ENCODE measurements around the gene ATP13A3. TPM values are rescaled to one million over a fixed set of nuclear protein-coding genes. Genes with fewer than 3 reads are reported as not detected.

ATP13A3 gene
- total RNA-seq, 1 donor from 2014 or later: 135 TPM

- no peak overlapping the region for H3K4me3 Mint-ChIP-seq (ENCODE audit: low read depth)
- peaks cover 7% of the 10 kb centered on the region for H3K27me3 Mint-ChIP-seq
- DNase-seq (ENCODE audit: low spot score, unreplicated experiment): no peak
- H3K4me1 Mint-ChIP-seq (ENCODE audit: low read depth): peaks cover 6% of the 10 kb centered on the region
- H3K36me3 Mint-ChIP-seq (ENCODE audit: insufficient read depth): peaks cover 7% of the 10 kb centered on the region
- peaks cover 13% of the 10 kb centered on the region for H3K9me3 Mint-ChIP-seq (ENCODE audit: low read depth)
- TF ChIP-seq, protein P1, sequence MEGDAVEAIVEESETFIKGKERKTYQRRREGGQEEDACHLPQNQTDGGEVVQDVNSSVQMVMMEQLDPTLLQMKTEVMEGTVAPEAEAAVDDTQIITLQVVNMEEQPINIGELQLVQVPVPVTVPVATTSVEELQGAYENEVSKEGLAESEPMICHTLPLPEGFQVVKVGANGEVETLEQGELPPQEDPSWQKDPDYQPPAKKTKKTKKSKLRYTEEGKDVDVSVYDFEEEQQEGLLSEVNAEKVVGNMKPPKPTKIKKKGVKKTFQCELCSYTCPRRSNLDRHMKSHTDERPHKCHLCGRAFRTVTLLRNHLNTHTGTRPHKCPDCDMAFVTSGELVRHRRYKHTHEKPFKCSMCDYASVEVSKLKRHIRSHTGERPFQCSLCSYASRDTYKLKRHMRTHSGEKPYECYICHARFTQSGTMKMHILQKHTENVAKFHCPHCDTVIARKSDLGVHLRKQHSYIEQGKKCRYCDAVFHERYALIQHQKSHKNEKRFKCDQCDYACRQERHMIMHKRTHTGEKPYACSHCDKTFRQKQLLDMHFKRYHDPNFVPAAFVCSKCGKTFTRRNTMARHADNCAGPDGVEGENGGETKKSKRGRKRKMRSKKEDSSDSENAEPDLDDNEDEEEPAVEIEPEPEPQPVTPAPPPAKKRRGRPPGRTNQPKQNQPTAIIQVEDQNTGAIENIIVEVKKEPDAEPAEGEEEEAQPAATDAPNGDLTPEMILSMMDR (IDR thresholded peaks at IDR 0.05; ENCODE audit: unreplicated experiment): no peak
- H3K27ac Mint-ChIP-seq: peak overlapping the region; percentile 66
Measured at GRCh38 chr3:194395212-194395611, 91.6 kb downstream of the ATP13A3 start.

DNA sequence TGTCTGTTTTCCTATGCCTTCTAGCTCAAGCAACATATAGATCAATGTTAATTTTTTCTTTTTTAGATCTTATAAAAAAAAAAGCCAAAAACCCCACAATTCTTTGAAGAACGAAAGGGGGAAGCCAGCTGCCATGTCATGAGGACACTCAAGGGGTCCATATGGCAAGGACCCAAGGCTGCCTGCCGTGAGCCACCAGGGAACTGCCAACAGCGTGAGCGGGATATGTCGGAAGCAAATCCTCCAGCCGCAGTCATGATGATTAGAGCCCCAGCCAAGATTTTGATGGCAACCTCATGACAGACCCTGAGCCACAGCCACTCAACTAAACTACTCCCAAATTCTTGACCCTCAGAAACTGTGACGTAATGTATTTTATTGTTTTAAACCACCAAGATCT, 94.2 kb downstream of the ATP13A3 start:
- Mint-ChIP-seq H3K9me3 (ENCODE audit: low read depth) (peaks cover 18% of the 10 kb centered on the region), H3K27ac (no peak overlapping the region), H3K36me3 (ENCODE audit: insufficient read depth) (peaks cover 6% of the 10 kb centered on the region), H3K4me3 (ENCODE audit: low read depth) (no peak overlapping the region), H3K4me1 (ENCODE audit: low read depth) (peaks cover 6% of the 10 kb centered on the region), H3K27me3 (peaks cover 7% of the 10 kb centered on the region)
- no peak for DNase-seq (ENCODE audit: low spot score, unreplicated experiment)
- TF ChIP-seq, protein P1 (IDR thresholded peaks at IDR 0.05; ENCODE audit: unreplicated experiment): no peak

- DNase-seq (ENCODE audit: low spot score, unreplicated experiment): no peak
- Mint-ChIP-seq H3K27ac (no peak overlapping the region), H3K9me3 (ENCODE audit: low read depth) (peaks cover 18% of the 10 kb centered on the region), H3K36me3 (ENCODE audit: insufficient read depth) (peaks cover 6% of the 10 kb centered on the region), H3K27me3 (peaks cover 16% of the 10 kb centered on the region), H3K4me1 (ENCODE audit: low read depth) (peaks cover 7% of the 10 kb centered on the region), H3K4me3 (ENCODE audit: low read depth) (no peak overlapping the region)
- TF ChIP-seq, protein P1 (IDR thresholded peaks at IDR 0.05; ENCODE audit: unreplicated experiment): no peak
Measured at GRCh38 chr3:194390835-194391234, 96.0 kb downstream of the ATP13A3 start.

DNA sequence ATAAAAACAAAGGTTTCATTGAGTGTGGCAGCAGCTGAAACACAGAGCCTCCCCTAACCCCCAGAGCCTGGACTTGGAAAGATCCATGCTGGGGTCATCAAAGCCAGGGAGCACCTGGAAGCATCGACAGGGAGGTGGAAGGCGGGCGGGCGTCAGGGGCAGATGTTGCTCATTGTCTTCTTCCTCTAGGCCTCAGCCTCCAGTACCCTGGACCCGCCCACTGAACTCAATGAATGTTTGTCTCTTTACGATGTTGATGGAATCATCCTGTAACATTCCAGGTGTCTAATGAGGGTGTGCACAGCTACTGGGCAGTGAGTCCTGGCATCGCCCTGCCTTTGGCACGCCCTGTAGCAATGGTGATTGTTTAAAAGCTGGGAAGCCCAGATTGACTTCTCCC, 97.5 kb downstream of the ATP13A3 start:
- H3K4me3 Mint-ChIP-seq (ENCODE audit: low read depth): no peak overlapping the region
- DNase-seq (ENCODE audit: low spot score, unreplicated experiment): no peak
- H3K36me3 Mint-ChIP-seq (ENCODE audit: insufficient read depth): peaks cover 6% of the 10 kb centered on the region
- peaks cover 4% of the 10 kb centered on the region for H3K4me1 Mint-ChIP-seq (ENCODE audit: low read depth)
- peaks cover 18% of the 10 kb centered on the region for H3K9me3 Mint-ChIP-seq (ENCODE audit: low read depth)
- TF ChIP-seq, protein P1 (IDR thresholded peaks at IDR 0.05; ENCODE audit: unreplicated experiment): no peak
- H3K27ac Mint-ChIP-seq: no peak overlapping the region
- peaks cover 16% of the 10 kb centered on the region for H3K27me3 Mint-ChIP-seq

GRCh38 chr3:194387926-194388418, 98.8 kb downstream of the ATP13A3 start:
- H3K27me3 Mint-ChIP-seq: peaks cover 27% of the 10 kb centered on the region
- TF ChIP-seq, protein P1 (IDR thresholded peaks at IDR 0.05; ENCODE audit: unreplicated experiment): no peak
- peaks cover 18% of the 10 kb centered on the region for H3K9me3 Mint-ChIP-seq (ENCODE audit: low read depth)
- peaks cover 6% of the 10 kb centered on the region for H3K4me1 Mint-ChIP-seq (ENCODE audit: low read depth)
- no peak overlapping the region for H3K27ac Mint-ChIP-seq
- no peak overlapping the region for H3K4me3 Mint-ChIP-seq (ENCODE audit: low read depth)
- H3K36me3 Mint-ChIP-seq (ENCODE audit: insufficient read depth): peaks cover 6% of the 10 kb centered on the region
- DNase-seq (ENCODE audit: low spot score, unreplicated experiment): no peak
